Stimulated activated CD4-positive, alpha-beta T cell treated with anti-CD3 and anti-CD28 coated beads, Interleukin-4, amount 100 ng/mL, for 48 hours (primary cell): ENCODE measurements around the gene EFNA3.
A peak's percentile ranks its signal among the peaks of the same experiment; 100 is the strongest.

Experiments used
- DNase-seq, 2 donors: peaks; one replicate each; pipeline ENCODE4 v3.0.0-alpha.2; 2020; ENCODE audit warnings: low read depth in 2 of 2

Gene EFNA3

DNA sequence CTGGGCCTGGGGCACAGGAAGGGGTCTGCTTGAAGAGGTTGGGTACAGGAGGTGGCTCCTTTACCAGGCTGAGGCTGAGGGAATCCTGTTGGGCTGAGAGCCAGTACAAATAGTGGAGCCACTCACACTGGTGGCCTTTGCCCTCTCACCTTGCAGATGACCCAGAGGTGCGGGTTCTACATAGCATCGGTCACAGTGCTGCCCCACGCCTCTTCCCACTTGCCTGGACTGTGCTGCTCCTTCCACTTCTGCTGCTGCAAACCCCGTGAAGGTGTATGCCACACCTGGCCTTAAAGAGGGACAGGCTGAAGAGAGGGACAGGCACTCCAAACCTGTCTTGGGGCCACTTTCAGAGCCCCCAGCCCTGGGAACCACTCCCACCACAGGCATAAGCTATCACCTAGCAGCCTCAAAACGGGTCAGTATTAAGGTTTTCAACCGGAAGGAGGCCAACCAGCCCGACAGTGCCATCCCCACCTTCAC is 55.2 kb downstream of the EFNA3 start:
- no peak for DNase-seq

GRCh38 chr1:155134322-155134721 is 55.7 kb downstream of the EFNA3 start:
- no peak for DNase-seq

DNA sequence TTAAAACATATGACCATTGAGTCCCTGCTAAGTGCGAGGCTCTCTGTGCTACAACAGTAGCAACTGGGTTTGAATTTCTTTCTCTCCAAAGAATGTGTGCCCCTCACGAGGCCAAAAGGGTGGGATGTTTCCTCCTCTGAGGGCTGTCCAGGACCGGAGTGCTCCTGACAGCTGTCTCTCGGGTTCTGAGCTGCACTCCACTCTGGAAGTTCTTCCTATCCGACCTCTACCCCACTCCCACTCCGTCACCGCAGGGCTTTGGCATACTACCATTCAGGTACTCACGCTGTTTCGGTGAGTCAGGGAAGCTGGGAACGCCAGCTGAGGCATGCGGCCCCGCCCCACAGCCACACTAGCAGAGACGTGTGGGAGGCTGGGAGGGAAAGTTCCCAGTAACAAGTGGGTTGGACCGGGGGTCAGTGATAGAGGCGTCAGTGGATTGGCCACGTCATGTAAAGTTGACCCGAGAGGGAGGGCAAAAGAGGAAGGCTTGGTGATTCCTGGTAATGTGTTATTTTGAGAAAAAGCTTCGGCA is 56.3 kb downstream of the EFNA3 start:
- DNase-seq: peak; percentile 63 to 85

DNA sequence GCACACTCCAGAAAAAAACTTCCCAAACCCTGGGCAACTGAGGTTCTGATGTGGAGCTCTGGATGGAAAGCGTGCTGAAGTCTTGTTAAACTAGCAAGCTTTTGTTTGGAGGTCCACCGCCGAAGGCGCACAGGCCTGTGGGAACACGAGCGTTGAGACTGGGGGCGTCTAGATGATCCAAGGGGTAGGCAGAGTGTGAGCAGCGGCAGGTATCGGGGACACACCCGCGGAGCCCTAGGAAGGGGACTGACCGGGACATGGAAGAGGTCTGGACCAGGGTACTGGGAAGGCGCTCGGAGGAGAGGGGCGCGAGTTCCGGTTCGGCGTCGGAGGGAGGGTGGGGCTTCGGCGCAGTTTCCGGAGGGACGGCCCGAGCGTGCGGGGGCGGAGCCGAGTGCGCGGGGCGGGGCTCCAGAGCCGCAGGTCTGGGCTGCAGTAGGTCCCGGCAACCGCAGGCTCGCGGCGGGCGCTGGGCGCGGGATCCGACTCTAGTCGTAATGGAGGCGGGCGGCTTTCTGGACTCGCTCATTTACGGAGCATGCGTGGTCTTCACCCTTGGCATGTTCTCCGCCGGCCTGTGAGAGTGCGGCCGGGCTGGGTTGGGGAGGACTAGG is 56.9 kb downstream of the EFNA3 start, which contains the start of gene SLC50A1:
SLC50A1 (plus strand) TSS at position 438 of the 614 bp plus-strand sequence; CDS start at position 498, 60 bp downstream.
- peak; percentile 91 to 94 for DNase-seq

DNA sequence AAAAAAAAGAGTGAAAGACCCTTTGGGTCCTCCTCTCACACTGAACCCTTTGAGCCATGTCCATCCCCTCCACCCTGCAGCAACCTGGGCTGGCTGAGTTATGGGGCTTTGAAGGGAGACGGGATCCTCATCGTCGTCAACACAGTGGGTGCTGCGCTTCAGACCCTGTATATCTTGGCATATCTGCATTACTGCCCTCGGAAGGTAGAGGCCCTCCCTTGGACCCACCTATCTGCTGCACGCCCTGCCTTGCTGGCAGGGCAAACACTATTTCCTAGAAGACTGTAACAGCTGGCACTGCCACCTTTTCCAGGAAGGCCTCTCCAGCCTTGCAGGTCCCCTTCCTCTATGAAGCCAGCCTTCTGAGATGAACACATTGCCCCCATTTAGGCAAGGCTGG is 58.1 kb downstream of the EFNA3 start:
- no peak for DNase-seq
